Stomach (tissue), 9 donors: ENCODE measurements around the gene RPL39L. TPM values are rescaled to one million over a fixed set of nuclear protein-coding genes. Genes with fewer than 3 reads are reported as not detected.

Experiments used
- DNase-seq, 2 donors: peaks; one replicate each; pipeline versions ENCODE4 v3.0.0 to v3.0.0-alpha.2; 2013 to 2019
- H3K27ac ChIP-seq, 5 donors: fragments of 200-600 bp in 4 of 5; sonication (generic) in 4 of 5; one replicate each; pipeline ENCODE4 v1.5.1; 2013 to 2019; ENCODE audit warnings: mild to moderate bottlenecking in 1 of 5, moderate library complexity in 1 of 5
- H3K27me3 ChIP-seq, 3 donors: fragments of 200-600 bp; sonication (generic); one replicate each; pipeline ENCODE4 v1.5.1; 2017 to 2019; ENCODE audit warnings: mixed run types in 1 of 3
- H3K36me3 ChIP-seq, 4 donors: fragments of 200-600 bp; sonication (generic); 1 replicate in 3 of 4; 2 replicates in 1 of 4; pipeline ENCODE4 v1.5.1; 2016 to 2019
- H3K4me1 ChIP-seq, 4 donors: fragments of 200-600 bp; sonication (generic); one replicate each; pipeline ENCODE4 v1.5.1; 2016 to 2019
- H3K4me3 ChIP-seq, 4 donors: fragments of 200-600 bp; sonication (generic) in 3 of 4; one replicate each; pipeline ENCODE4 v1.5.1; 2016 to 2019; ENCODE audit warnings: mild to moderate bottlenecking in 1 of 4
- H3K9me3 ChIP-seq, 4 donors: fragments of 200-600 bp; sonication (generic); one replicate each; pipeline ENCODE4 v1.5.1; 2016 to 2019
- EP300 ChIP-seq: sonication (generic); formaldehyde crosslinking; IDR thresholded peaks from one replicate; pipeline ENCODE4 v1.6.1; 2017; ENCODE audit warnings: antibody characterized with exemption
- POLR2A ChIP-seq, 4 donors: fragments of 450-650 bp; IDR thresholded peaks; one replicate each; pipeline ENCODE4 v1.6.1; 2016; ENCODE audit warnings: antibody characterized with exemption in 4 of 4, control low read depth in 2 of 4, mild to moderate bottlenecking in 1 of 4, moderate library complexity in 1 of 4
- POLR2AphosphoS5 ChIP-seq, 3 donors: sonication (generic); formaldehyde crosslinking; IDR thresholded peaks; one replicate each; pipeline ENCODE4 v1.6.1; 2016; ENCODE audit warnings: antibody characterized with exemption in 3 of 3
- WGBS, 5 donors: extraction: QIAGEN DNeasy Blood & Tissue Kit in 3 of 5; methylation state at CpG; one replicate each; pipeline versions ENCODE4 v1.1.5 to v1.1.7; 2013 to 2018; 5-methylcytosine and 5-hydroxymethylcytosine counted together
- intact Hi-C: fragments of 100-400 bp; cut with DNase I; formaldehyde crosslinking; loops from one replicate; pipeline ENCODE4 v1.15.1; 2023; ENCODE audit warnings: low total_unique reads
- polyA plus RNA-seq, 3 donors: library from polyadenylated mRNA; stranded (reverse); fragments of 200-250 nt; gene quantifications; one replicate each; pipeline ENCODE4 v1.2.3, GENCODE V29; 2013
- total RNA-seq, 5 donors: library from RNA; depleted of rRNA; stranded (reverse); fragments of >200 nt; gene quantifications; one replicate each; pipeline versions ENCODE4 v1.1.0 to v1.2.3, GENCODE V29; 2014 to 2016
- TF ChIP-seq, protein P1 (sequence below), 7 experiments: fragments of 450-650 bp in 4 of 7; fragments of 200-600 bp in 3 of 7; sonication (generic) in 3 of 7; IDR thresholded peaks; one replicate each; pipeline ENCODE4 v1.5.1; 2016 to 2019; ENCODE audit warnings: antibody characterized with exemption in 7 of 7, control low read depth in 2 of 7, mild to moderate bottlenecking in 1 of 7
- donor health status: healthy with polysubstance abuse.
- donor health status: Bipolar disorder and iron deficiency.
- donor health status: healthy.

RPL39L gene
- total and polyA plus RNA-seq, 8 donors: 2.0 to 13.7 (median 4.8) TPM; not detected in 1

DNA sequence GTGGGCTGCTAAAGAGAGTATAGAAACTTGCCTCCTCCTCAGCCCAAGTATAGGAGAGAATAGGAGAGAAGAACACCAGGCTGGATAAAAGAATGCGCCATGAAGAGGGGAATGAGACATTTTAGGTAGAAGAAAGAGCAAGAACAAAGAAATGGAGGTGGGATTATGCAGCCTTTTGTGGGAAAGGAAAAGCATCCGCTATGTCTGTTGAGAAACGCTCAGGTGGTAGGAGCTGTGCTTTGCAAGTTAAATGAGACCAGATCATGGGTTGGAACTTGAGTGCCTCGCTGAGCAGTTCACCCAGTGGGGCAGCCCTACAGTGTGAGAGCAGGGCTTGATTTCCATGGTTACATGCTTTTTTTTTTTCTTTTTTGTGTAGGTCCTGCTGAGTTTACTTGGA is 46.5 kb upstream of the RPL39L start:
- peaks cover 10 to 38% (median 24%) of the 10 kb centered on the region in 4 donors for H3K4me1 ChIP-seq
- TF ChIP-seq, protein P1, sequence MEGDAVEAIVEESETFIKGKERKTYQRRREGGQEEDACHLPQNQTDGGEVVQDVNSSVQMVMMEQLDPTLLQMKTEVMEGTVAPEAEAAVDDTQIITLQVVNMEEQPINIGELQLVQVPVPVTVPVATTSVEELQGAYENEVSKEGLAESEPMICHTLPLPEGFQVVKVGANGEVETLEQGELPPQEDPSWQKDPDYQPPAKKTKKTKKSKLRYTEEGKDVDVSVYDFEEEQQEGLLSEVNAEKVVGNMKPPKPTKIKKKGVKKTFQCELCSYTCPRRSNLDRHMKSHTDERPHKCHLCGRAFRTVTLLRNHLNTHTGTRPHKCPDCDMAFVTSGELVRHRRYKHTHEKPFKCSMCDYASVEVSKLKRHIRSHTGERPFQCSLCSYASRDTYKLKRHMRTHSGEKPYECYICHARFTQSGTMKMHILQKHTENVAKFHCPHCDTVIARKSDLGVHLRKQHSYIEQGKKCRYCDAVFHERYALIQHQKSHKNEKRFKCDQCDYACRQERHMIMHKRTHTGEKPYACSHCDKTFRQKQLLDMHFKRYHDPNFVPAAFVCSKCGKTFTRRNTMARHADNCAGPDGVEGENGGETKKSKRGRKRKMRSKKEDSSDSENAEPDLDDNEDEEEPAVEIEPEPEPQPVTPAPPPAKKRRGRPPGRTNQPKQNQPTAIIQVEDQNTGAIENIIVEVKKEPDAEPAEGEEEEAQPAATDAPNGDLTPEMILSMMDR (IDR thresholded peaks at IDR 0.05): no peak
- no peak for DNase-seq
- intact Hi-C loops: no loop called here
- no peak overlapping the region for H3K4me3 ChIP-seq
- WGBS, 5 donors: 78 to 98% (median 93%) methylated on average over 4 of the region's 4 CpGs
- H3K9me3 ChIP-seq: no peaks in the 10 kb centered on the region
- H3K36me3 ChIP-seq: no peaks in the 10 kb centered on the region
- peak overlapping the region in 1 of 5 donors; percentile 65 for H3K27ac ChIP-seq
- H3K27me3 ChIP-seq: no peaks in the 10 kb centered on the region

- WGBS, 5 donors: 81 to 87% (median 86%) methylated on average over 6 of the region's 6 CpGs
These were observed 44.6 kb upstream of the RPL39L start for GRCh38 chr3:187183903-187184302.

DNA sequence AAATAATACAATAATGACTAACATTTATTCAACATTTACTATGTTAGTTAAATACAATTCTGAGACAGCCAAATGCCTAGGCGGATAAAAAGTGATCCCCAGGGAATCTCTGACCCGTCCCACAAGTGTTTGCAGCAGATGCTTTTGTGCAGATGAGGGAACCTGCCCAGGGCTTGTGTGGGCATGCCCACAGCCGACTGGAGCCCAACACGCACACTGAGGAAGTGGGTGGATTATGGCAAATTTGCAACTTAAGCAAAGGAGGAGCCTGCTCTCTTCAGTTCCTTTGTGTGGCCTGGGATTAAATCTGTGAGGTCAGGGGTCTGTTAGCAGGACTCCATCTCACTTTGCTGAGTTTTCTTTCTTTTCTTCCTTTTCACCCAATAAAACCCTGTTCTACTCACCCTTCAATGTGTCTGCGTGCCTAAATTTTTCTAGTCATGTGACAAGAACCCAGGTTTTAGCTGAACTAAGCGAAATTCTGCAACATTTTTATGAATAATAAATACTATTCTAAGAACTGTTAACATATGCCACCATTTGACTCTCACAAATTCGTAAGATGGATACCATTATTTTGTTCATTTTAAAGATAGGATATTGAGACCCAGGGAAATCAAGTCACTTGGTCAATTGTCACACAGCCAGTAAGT is 44.0 kb upstream of the RPL39L start:
- WGBS, 5 donors: 78 to 82% (median 80%) methylated on average over 7 of the region's 7 CpGs

More at GRCh38 chr3:187183903-187184302, 44.6 kb upstream of the RPL39L start:
- Histone ChIP-seq H3K4me3 (no peak overlapping the region), H3K4me1 (peaks cover 10 to 31% (median 24%) of the 10 kb centered on the region in 4 donors), H3K36me3 (no peaks in the 10 kb centered on the region), H3K27me3 (no peaks in the 10 kb centered on the region), H3K9me3 (no peaks in the 10 kb centered on the region), H3K27ac (no peak overlapping the region)
- DNase-seq: no peak
- no peak for TF ChIP-seq EP300
- TF ChIP-seq POLR2AphosphoS5 (IDR thresholded peaks at IDR 0.05): no peak
- TF ChIP-seq POLR2A (IDR thresholded peaks at IDR 0.05): no peak
- TF ChIP-seq, protein P1 (IDR thresholded peaks at IDR 0.05): no peak
- intact Hi-C loops: no loop called here

DNA sequence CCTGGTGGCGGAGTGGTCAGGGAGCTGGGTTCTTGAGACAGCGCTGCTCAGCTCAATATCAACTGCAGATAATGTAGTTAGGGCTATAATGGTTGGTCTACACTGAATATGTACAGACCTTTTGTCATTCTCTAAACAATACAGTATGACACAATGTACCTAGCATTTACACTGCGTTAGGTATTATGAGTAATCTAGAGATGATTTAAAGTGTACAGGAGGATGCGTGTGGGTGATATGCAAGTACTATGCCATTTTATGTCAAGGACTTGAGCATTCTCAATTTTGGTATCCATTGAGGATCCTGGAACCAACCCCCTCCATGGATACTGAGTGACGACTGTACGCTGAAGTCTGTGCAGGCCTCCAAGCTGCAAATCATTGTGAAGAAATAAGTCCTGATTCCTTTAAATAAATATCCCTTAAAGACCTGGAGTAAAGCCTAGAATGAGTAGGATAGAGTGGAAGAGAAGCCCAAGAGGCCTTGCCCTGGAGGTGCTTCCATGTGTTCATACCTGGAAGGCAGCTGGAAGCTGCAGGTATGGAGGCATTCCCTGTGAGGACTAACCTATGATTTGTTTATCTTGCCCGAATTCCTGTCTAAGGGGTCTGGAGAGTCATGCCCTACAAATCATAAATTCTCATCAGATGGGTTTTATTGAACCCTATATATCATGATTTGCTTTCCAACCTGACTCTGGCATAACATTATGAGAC is 42.3 kb upstream of the RPL39L start:
- Histone ChIP-seq H3K27me3 (no peaks in the 10 kb centered on the region), H3K27ac (no peak overlapping the region), H3K4me1 (peaks cover 0 to 10% (median 5%) of the 10 kb centered on the region in 4 donors), H3K36me3 (no peaks in the 10 kb centered on the region), H3K4me3 (no peak overlapping the region), H3K9me3 (no peaks in the 10 kb centered on the region)
- TF ChIP-seq POLR2A (IDR thresholded peaks at IDR 0.05) (no peak), EP300 (no peak), POLR2AphosphoS5 (IDR thresholded peaks at IDR 0.05) (no peak)
- intact Hi-C loops: no loop called here
- DNase-seq: no peak
- WGBS, 5 donors: 89 to 95% (median 92%) methylated on average over 7 of the region's 7 CpGs

More for the DNA sequence above, 44.0 kb upstream of the RPL39L start:
- Histone ChIP-seq H3K4me3 (no peak overlapping the region), H3K4me1 (peaks cover 10 to 26% (median 21%) of the 10 kb centered on the region in 4 donors), H3K36me3 (no peaks in the 10 kb centered on the region), H3K27ac (no peak overlapping the region), H3K27me3 (no peaks in the 10 kb centered on the region), H3K9me3 (no peaks in the 10 kb centered on the region)
- TF ChIP-seq POLR2AphosphoS5 (IDR thresholded peaks at IDR 0.05) (no peak), EP300 (no peak), POLR2A (IDR thresholded peaks at IDR 0.05) (no peak)
- TF ChIP-seq, protein P1 (IDR thresholded peaks at IDR 0.05): no peak
- intact Hi-C loops: no loop called here
- no peak for DNase-seq
